Raji (cell line): ENCODE data around the gene SETD7.

ENCODE experiments used
- POLR2A ChIP-seq: IDR thresholded peaks from 2 replicates; pipeline ENCODE4 v1.6.1; 2011; ENCODE audit warnings: low read depth, low read length, control low read depth; ENCODE audit not compliant: insufficient read depth

Gene SETD7

GRCh38 chr4:139556071-139556723 lies at the start of gene SETD7:
TSS of gene SETD7 (minus strand) at chr4:139556219. CDS start at chr4:139556137, 82 bp downstream.
- TF ChIP-seq POLR2A = peak; percentile 90

GRCh38 chr4:139605516-139605915 lies 49.5 kb upstream of the SETD7 start:
- no peak for TF ChIP-seq POLR2A

DNA sequence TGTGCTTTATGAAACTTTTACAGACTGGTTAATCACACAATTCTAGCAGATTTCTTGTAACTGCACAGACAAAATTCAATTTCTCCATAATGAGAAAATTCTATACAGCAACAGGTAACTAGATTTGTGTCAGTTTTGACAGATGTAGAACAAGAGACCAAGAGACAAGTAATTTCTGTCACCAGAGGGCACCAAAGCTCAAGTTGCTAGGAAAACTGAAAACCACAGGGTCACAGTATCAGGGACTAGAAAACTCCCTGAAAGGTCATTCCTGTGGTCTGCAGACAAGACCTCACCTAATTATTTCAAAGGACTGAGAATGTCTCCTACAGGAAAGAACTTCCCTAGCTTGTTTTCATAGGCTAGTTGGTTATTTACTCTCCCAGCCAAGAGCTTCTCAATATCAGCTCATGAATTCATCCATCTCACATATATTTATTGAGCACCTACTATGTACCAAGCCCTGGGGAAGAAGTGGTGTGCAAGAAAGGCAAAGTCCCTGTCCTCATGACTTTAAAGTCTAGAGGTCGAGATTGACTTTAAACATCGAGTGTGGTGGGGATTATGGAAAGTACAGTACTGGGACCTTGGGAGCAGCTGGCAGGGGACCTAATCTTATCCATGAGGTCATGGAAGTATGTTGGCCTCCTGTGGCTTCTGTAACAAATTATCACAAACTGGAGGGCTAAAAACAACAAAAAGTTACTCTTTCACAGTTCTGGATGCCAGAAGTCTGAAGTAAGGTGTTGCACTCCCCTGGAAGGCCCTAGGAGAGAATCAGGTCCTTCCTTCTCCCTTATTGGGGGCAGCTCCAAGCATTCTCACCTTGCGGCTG lies 47.8 kb upstream of the SETD7 start:
- no peak for TF ChIP-seq POLR2A

DNA sequence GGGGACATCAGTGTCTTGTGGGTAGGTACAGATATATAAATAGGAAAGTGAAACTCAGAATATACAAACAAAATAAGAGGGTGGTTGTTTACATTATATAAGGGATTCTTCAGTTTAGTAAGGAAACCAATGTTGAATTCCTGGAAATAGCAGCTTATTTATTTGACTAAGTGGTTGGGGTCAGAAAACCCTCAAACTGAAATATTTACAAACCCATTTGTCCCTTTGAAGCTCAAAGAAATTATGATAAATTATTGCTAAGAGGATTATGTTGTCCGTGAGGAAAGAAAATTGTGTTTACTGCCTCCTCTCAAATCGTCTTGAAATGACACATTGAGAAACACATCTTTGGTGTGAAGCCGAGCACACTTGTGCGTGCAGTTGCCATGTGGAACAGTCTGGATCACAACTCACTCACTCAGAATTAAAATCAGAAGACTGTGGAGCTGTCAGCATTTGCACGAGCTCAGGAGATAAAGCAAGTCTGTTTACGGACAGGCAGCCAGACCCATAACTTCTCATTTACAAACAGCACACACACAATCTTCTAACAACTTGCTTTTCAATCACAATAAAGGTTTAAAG lies 46.8 kb upstream of the SETD7 start:
- no peak for TF ChIP-seq POLR2A

DNA sequence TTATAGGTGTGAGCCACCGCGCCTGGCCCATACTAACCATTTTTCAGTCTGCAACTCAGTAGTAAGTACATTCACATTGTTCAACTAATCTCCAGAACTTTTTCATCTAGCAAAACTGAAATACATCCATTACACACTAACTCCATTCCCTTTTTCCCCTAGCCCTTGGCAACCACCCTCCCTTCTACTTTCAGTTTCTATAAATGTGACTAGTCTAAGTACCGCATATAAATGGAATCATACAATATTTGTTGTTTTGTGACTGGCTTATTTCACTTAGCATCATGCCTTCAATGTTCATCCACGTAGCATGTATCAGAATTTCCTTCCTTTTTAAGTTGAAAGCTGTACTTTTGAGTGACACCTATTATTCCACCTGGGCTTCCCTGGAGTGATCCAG lies 44.6 kb upstream of the SETD7 start:
- no peak for TF ChIP-seq POLR2A

DNA sequence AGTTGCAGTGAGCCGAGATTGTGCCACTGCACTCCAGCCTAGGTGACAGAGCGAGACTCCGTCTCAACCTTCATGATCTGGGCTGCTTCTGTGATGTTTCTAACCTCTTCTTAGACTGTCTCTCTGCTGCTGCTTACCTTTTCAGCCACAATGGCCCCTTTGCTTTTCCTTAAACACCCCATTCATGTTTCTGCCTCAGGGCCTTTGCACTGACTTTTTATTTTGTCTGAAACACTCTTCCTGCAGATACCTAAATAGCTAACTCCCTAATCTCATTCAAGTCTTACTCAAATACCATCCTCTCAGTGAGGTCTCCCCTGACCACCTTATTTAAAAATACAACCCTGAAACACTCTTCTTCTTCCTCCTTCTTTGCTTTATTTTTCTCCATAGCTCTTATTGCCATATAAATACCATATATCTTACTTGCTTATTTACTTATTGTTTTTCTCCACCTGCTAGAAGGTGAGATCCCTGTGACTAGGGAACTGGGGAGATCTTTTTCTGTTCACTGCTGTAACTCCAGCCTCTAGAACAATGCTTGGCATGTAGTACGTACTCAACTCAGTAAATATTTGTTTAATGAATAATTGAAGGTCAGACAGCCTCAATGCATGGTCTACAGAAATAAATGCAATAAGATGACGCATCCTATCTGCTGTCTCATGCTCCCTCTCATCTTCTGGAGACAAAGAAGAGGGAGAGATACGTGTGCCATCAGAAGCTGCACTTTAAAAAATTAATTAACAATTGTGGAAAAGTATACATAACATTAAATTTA lies 43.8 kb upstream of the SETD7 start:
- no peak for TF ChIP-seq POLR2A

GRCh38 chr4:139599076-139599475 lies 43.1 kb upstream of the SETD7 start:
- TF ChIP-seq POLR2A = no peak

DNA sequence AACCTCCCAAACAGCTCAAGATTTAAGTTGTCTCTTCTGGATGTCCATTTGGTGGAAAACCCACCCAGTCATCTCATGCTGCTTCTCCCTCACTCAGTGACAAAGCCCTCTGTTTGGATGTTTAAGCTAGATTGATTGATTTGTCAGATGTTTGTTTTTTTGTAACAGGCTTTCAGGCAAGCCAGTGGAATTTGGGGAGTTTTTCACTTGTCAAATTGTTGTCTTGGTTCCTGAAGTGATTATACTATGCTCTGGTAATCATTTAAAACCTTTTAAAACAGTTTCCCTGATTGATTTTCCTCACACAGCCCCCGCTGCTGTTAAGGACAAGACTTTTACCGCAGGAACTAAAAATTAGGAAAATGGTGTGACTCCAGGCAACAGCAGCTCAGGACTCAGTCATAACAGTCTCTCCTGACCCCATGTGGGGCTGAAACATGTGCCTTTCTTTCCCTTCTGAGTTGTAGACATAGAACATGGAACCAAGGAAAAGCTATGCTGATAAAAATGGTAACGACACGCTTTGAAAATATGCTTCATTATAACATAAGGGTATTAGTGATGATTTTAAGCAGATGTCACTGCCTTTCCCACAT lies 40.8 kb upstream of the SETD7 start:
- TF ChIP-seq POLR2A = no peak

- TF ChIP-seq POLR2A = no peak
Measured at GRCh38 chr4:139596034-139596683, 40.1 kb upstream of the SETD7 start.

DNA sequence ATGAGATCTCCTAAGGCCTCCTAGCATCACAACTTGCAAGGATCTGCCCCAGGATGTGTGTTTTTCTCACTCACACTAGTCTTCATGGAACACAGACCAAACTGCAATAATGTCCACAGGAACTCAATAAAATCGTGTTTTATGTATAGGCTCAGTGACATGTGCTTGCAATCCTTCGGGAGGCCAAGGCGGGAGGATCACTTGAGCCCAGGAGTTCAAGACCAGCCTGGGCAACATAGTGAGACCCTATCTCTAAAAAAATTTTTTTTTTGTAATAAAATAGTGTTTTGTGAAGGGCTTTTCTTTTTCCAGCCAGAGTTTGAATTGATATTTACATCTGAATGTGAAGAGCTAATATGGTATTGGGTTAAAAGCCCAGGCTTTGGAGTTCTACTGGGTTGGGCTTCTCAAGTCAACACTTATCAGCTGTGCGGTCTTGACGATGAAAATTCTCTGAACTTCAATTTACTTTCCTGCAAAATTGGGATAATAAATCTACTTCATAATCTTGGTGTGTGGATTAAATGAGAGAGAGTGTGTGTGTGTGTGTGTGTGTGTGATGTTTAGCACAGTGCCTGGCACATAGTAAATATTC lies 38.7 kb upstream of the SETD7 start:
- TF ChIP-seq POLR2A = no peak

- TF ChIP-seq POLR2A = no peak
Measured at GRCh38 chr4:139593091-139593564, 37.1 kb upstream of the SETD7 start.

DNA sequence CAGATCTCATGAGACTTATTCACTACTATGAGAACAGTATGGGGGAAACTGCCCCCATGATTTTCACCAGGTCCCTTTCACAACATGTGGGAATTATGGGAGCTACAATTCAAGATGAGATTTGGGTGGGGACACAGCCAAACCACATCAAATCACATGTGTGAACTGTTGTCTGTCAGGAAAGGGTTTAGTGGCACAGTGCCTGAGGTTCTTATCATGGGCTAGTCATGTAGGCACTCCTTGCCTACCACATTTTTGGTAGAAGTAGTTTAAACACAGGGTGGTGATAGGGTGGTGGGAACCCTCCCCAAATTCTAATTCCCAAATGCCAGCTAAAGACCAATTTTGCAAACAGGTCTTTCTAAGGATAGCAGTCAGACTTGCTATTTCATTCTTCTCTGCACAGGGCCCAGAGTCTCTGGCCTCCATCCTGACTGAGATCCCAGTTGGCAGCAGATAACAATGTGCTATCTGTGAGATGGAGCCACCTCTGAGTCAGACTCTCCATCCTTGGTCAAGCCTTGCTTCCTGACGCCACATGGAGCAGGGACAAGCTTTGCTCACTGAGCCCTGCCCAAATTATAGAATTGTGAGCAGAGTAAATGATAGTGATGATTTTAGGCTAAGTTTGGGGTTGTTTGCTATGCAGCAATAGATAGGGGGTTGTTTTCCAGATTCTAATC lies 33.5 kb upstream of the SETD7 start:
- TF ChIP-seq POLR2A = no peak

DNA sequence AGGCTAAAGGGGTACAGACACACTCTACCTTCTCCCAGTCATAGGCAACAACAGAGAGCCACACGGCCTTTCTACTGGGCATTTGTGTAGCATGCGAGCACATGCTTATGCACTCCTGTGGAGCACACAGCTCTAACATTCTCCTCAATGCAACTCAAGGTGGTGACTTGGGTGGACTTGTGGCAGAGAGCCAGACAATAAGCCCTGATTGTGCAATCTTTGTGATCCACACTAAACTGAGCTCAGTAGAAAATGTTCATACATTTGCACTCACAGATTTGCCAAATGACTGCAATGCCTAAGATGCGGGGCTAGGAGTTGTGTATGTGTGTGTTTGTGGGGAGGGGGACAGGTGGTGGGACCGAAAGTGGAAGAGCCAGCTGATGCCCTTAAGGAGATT lies 31.4 kb upstream of the SETD7 start:
- TF ChIP-seq POLR2A = no peak

GRCh38 chr4:139585473-139585872 lies 29.5 kb upstream of the SETD7 start:
- TF ChIP-seq POLR2A = no peak

GRCh38 chr4:139584784-139585183 lies 28.8 kb upstream of the SETD7 start:
- no peak for TF ChIP-seq POLR2A
